ENCODE results near the gene FBXO5.

The FBXO5 gene

DNA sequence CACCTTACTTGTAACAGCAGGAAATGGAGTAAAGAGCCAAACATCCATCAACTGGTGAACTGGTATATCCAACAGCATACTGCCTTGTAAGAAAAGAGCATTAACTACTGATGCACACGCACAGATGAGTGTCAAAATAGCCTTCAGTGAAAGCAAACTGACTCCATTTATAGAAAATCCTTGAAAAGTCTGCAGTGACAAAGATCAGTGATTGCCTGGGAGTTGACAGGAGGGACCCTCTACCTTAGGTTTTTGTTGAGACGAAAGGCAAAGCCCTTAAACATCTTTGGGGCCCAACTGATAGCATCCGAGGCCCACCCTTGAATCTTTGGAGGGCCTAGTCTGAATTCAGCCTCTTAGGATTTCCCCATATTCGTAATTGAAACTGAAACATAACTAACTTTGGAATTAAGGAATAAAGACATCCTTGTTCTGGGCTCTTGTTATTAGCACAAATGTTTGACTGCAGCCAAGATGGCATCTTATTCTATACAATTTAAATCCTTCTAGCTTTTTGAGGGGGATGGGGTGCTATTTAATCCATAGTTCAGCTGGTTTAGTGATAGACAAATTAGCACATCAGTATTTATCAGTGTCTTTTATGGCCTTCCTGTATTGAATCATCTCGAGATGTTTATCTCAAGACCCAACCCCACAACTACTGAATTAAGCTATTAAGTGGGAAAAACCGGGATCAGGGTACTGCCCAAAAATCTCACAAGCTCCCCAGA lies 13.0 kb downstream of the FBXO5 start:
- TF ChIP-seq TEAD4 (IDR thresholded peaks at IDR 0.05) (no peak), CREB1 (IDR thresholded peaks at IDR 0.05; ENCODE audit: low read depth) (no peak), YY1 (IDR thresholded peaks at IDR 0.05; ENCODE audit: low read depth) (no peak), TCF12 (IDR thresholded peaks at IDR 0.05; ENCODE audit: low read depth) (no peak), FOXM1 (IDR thresholded peaks at IDR 0.05; ENCODE audit: borderline replicate concordance, low read depth) (no peak), EGR1 (IDR thresholded peaks at IDR 0.05) (no peak)

GRCh38 chr6:152959333-152959732 lies 23.5 kb downstream of the FBXO5 start:
- TF ChIP-seq EP300 (IDR thresholded peaks at IDR 0.05; ENCODE audit: borderline replicate concordance) (no peak), NFIC (IDR thresholded peaks at IDR 0.05) (no peak), RAD21 (IDR thresholded peaks at IDR 0.05; ENCODE audit: low read depth) (no peak), CREB1 (IDR thresholded peaks at IDR 0.05; ENCODE audit: low read depth) (no peak), CEBPB (IDR thresholded peaks at IDR 0.05) (no peak), TCF12 (IDR thresholded peaks at IDR 0.05; ENCODE audit: low read depth) (no peak)

GRCh38 chr6:152957796-152958195 lies 25.0 kb downstream of the FBXO5 start:
- TF ChIP-seq ZBTB7A (IDR thresholded peaks at IDR 0.05; ENCODE audit: low read depth) (no peak), TCF12 (IDR thresholded peaks at IDR 0.05; ENCODE audit: low read depth) (no peak), EGR1 (IDR thresholded peaks at IDR 0.05) (no peak), EP300 (IDR thresholded peaks at IDR 0.05; ENCODE audit: borderline replicate concordance) (no peak), TAF1 (IDR thresholded peaks at IDR 0.05; ENCODE audit: low read depth) (no peak), REST (IDR thresholded peaks at IDR 0.05; ENCODE audit: low read depth) (no peak), YY1 (IDR thresholded peaks at IDR 0.05; ENCODE audit: low read depth) (no peak), CEBPB (IDR thresholded peaks at IDR 0.05) (no peak), CREB1 (IDR thresholded peaks at IDR 0.05; ENCODE audit: low read depth) (no peak), FOXM1 (IDR thresholded peaks at IDR 0.05; ENCODE audit: borderline replicate concordance, low read depth) (no peak), TEAD4 (IDR thresholded peaks at IDR 0.05) (no peak), RAD21 (IDR thresholded peaks at IDR 0.05; ENCODE audit: low read depth) (no peak)
- TF ChIP-seq, protein P1, sequence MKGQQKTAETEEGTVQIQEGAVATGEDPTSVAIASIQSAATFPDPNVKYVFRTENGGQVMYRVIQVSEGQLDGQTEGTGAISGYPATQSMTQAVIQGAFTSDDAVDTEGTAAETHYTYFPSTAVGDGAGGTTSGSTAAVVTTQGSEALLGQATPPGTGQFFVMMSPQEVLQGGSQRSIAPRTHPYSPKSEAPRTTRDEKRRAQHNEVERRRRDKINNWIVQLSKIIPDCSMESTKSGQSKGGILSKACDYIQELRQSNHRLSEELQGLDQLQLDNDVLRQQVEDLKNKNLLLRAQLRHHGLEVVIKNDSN (IDR thresholded peaks at IDR 0.05), result no peak

DNA sequence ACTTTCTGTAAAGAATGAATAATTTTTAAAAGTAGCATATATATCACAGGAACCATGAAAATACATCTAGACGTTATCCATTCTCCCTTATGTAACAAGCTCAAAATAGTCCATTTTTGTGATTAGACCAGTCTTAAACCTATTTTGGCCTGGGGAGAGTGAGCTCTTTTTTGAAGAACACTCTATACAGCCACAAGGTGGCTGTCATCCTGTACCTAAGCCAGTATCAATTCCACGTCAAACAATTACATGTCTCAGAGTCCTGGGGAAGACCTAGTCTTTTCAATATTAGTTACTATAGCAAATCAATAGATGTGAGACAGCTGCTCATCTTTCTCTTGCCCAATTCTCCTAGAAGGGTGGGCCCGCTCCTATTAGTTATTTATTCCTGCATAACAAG lies 28.4 kb downstream of the FBXO5 start:
- TF ChIP-seq EP300 (IDR thresholded peaks at IDR 0.05; ENCODE audit: borderline replicate concordance) (no peak), MAX (IDR thresholded peaks at IDR 0.05) (no peak), TAF1 (IDR thresholded peaks at IDR 0.05; ENCODE audit: low read depth) (no peak), REST (IDR thresholded peaks at IDR 0.05; ENCODE audit: low read depth) (no peak), NFIC (IDR thresholded peaks at IDR 0.05) (no peak), YY1 (IDR thresholded peaks at IDR 0.05; ENCODE audit: low read depth) (no peak)

- TF ChIP-seq RAD21 (IDR thresholded peaks at IDR 0.05; ENCODE audit: low read depth) (peak; percentile 58; the same call in 1 of the 2 replicates), FOXM1 (IDR thresholded peaks at IDR 0.05; ENCODE audit: borderline replicate concordance, low read depth) (no peak)
These were observed 29.9 kb downstream of the FBXO5 start for GRCh38 chr6:152952866-152953509.

- TF ChIP-seq TCF12 (IDR thresholded peaks at IDR 0.05; ENCODE audit: low read depth), result no peak
- no peak for TF ChIP-seq FOXM1 (IDR thresholded peaks at IDR 0.05; ENCODE audit: borderline replicate concordance, low read depth)
These were observed 30.8 kb downstream of the FBXO5 start for GRCh38 chr6:152952045-152952444.

- no peak for TF ChIP-seq ZBTB7A (IDR thresholded peaks at IDR 0.05; ENCODE audit: low read depth)
- TF ChIP-seq CEBPB (IDR thresholded peaks at IDR 0.05), result no peak
- no peak for TF ChIP-seq TEAD4 (IDR thresholded peaks at IDR 0.05)
- TF ChIP-seq RAD21 (IDR thresholded peaks at IDR 0.05; ENCODE audit: low read depth), result no peak
- no peak for TF ChIP-seq EGR1 (IDR thresholded peaks at IDR 0.05)
- no peak for TF ChIP-seq MAX (IDR thresholded peaks at IDR 0.05)
- no peak for TF ChIP-seq YY1 (IDR thresholded peaks at IDR 0.05; ENCODE audit: low read depth)
- TF ChIP-seq NFIC (IDR thresholded peaks at IDR 0.05), result no peak
- TF ChIP-seq REST (IDR thresholded peaks at IDR 0.05; ENCODE audit: low read depth), result no peak
- no peak for TF ChIP-seq CREB1 (IDR thresholded peaks at IDR 0.05; ENCODE audit: low read depth)
- no peak for TF ChIP-seq FOXM1 (IDR thresholded peaks at IDR 0.05; ENCODE audit: borderline replicate concordance, low read depth)
These were observed 32.6 kb downstream of the FBXO5 start for GRCh38 chr6:152950240-152950639.

All from Ishikawa (cell line).